Measurements from ENCODE around the gene ZNF236. TPM values are rescaled to one million over a fixed set of nuclear protein-coding genes. Genes with fewer than 3 reads are reported as not detected.

The ZNF236 gene
- total RNA-seq, 1 donor from 2014 or later: 14.5 TPM

DNA sequence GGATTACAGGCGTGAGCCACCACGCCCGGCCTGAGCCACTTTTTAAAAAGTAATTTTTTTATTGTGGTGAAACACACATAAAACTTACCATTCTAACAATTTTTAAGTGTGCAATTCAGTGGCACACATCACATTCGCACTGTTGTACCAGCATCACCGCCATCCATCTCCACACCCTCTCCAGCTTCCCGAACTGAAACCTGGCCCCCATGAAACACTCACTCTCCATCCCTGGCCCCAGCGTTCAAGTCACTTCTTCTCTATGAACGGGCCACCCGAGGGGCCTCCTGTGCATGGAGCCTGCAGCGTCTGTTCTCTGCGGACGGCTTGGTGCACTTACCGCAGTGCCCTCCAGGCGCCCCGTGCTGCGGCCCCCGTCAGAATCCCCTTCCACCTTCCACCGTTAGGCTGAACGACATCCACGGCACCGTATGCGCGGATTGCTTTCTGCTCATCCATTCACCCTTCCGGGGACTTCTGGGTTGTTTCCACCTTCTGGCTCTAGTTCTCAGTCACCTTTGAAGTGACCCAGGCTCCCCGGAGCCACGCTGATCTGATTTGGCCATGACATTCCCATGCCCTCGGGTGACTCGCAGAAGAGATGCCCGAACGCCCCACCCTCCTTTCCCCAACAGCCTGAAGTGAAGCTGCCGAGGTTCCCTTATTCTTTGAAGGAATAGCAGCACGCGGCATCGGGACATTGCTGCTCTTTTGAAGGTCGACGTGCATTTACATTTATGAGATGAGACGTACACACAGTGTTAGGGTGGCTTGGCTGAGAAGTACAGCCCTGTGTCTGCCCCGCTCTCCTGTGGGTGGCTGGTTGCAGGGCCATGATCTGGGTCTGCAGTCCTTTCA lies 175.8 kb downstream of the ZNF236 start:
- DNase-seq (ENCODE audit: extremely low spot score in 2 of 2): no peak

DNA sequence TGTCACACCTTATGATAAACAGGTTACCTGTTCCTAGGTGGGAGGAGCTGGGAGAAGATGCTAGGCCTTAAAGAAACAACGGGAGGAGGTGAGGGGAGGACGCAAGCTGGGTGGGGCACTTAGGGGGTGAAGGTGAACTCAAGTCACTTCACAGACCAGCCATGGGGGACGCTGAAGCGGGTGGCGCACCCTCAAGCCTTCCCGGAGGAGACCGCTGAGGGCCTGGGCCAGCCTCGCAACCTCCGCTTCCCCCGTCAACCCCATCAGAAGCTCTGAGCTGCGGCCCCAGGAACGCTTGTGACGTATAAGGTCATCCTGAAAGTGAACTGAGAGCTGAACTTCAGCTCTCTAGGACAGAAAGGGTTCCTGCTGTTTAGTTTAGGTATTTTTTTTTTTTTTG lies 176.7 kb downstream of the ZNF236 start:
- Histone ChIP-seq H3K27ac (no peak overlapping the region), H3K27me3 (no peaks in the 10 kb centered on the region), H3K36me3 (no peaks in the 10 kb centered on the region), H3K9me3 (no peaks in the 10 kb centered on the region), H3K4me1 (no peaks in the 10 kb centered on the region), H3K4me3 (no peak overlapping the region)
- intact Hi-C loops (cut with DNase I): no loop called here
- DNase-seq (ENCODE audit: extremely low spot score in 2 of 2): no peak
- TF ChIP-seq POLR2A (IDR thresholded peaks at IDR 0.05): no peak
- no peak for TF ChIP-seq POLR2AphosphoS5 (IDR thresholded peaks at IDR 0.05; ENCODE audit: insufficient read depth in 1 of 2, low read depth in 1 of 2)
- TF ChIP-seq, protein P1, sequence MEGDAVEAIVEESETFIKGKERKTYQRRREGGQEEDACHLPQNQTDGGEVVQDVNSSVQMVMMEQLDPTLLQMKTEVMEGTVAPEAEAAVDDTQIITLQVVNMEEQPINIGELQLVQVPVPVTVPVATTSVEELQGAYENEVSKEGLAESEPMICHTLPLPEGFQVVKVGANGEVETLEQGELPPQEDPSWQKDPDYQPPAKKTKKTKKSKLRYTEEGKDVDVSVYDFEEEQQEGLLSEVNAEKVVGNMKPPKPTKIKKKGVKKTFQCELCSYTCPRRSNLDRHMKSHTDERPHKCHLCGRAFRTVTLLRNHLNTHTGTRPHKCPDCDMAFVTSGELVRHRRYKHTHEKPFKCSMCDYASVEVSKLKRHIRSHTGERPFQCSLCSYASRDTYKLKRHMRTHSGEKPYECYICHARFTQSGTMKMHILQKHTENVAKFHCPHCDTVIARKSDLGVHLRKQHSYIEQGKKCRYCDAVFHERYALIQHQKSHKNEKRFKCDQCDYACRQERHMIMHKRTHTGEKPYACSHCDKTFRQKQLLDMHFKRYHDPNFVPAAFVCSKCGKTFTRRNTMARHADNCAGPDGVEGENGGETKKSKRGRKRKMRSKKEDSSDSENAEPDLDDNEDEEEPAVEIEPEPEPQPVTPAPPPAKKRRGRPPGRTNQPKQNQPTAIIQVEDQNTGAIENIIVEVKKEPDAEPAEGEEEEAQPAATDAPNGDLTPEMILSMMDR (IDR thresholded peaks at IDR 0.05): no peak

More for the DNA sequence above, 175.8 kb downstream of the ZNF236 start:
- H3K4me3 ChIP-seq: no peak overlapping the region
- no peaks in the 10 kb centered on the region for H3K9me3 ChIP-seq
- no peak for TF ChIP-seq POLR2AphosphoS5 (IDR thresholded peaks at IDR 0.05; ENCODE audit: insufficient read depth in 1 of 2, low read depth in 1 of 2)
- no peak for TF ChIP-seq POLR2A (IDR thresholded peaks at IDR 0.05)
- TF ChIP-seq, protein P1 (IDR thresholded peaks at IDR 0.05): no peak
- H3K4me1 ChIP-seq: no peaks in the 10 kb centered on the region
- H3K27ac ChIP-seq: no peak overlapping the region
- intact Hi-C loops (cut with DNase I): no loop called here
- H3K27me3 ChIP-seq: no peaks in the 10 kb centered on the region
- no peaks in the 10 kb centered on the region for H3K36me3 ChIP-seq

DNA sequence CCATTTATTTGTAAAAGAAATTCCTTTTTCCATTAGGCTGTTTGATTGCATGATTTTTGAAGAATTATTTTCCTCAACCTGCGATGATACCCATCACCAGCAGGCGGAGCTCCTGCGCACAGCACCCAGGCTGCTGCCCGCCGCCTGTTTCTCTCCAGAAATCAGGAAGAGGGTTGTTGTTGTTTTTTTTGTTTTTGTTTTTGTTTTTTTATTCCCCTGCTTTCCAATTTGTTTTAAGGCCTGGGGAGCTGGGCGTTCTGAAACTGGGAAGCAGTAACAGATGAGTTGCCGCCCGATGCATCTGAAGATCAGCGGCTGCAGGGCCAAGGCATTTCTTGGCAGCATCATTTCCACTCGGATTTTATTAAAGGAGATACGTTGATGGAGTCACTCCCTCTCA lies 178.2 kb downstream of the ZNF236 start:
- TF ChIP-seq, protein P1 (IDR thresholded peaks at IDR 0.05): peak; percentile 84 to 95 (median 89)
- TF ChIP-seq POLR2A (IDR thresholded peaks at IDR 0.05): no peak
- TF ChIP-seq POLR2AphosphoS5 (IDR thresholded peaks at IDR 0.05; ENCODE audit: insufficient read depth in 1 of 2, low read depth in 1 of 2): peak in 1 of 2 donors; percentile 27

DNA sequence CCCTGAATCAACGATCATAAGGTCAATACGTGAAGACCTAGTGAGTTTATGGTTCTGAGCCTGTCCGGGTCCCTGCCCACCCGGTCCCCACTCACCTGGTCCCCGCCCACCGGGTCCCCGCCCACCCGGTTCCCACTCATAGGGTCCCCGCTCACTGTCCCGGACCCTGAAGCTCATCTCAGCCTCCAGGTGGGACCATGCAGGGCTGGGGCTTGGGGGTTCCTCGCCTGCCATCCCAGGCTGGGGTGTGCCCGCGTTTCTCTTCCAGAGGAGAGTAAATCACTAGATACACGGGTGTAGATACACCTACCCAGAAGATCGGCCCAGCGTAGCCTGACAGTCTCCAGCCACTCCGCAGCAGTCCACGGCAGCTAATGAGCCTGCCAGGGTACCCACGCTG lies 178.7 kb downstream of the ZNF236 start:
- intact Hi-C loops (cut with DNase I): loop anchor here (10.0 kb wide), 1 partner anchor 214 kb away; no protein-coding TSS in a partner anchor
- TF ChIP-seq POLR2AphosphoS5 (IDR thresholded peaks at IDR 0.05; ENCODE audit: insufficient read depth in 1 of 2, low read depth in 1 of 2) (no peak), POLR2A (IDR thresholded peaks at IDR 0.05) (no peak)
- TF ChIP-seq, protein P1 (IDR thresholded peaks at IDR 0.05): no peak

More for the DNA sequence above, 178.2 kb downstream of the ZNF236 start:
- Histone ChIP-seq H3K9me3 (no peaks in the 10 kb centered on the region), H3K4me3 (peak overlapping the region; percentile 17 to 23), H3K36me3 (no peaks in the 10 kb centered on the region), H3K4me1 (no peaks in the 10 kb centered on the region), H3K27ac (peak overlapping the region; percentile 47), H3K27me3 (no peaks in the 10 kb centered on the region)
- intact Hi-C loops (cut with DNase I): loop anchor here (10.0 kb wide), 1 partner anchor 214 kb away; no protein-coding TSS in a partner anchor
- no peak for DNase-seq (ENCODE audit: extremely low spot score in 2 of 2)

DNA sequence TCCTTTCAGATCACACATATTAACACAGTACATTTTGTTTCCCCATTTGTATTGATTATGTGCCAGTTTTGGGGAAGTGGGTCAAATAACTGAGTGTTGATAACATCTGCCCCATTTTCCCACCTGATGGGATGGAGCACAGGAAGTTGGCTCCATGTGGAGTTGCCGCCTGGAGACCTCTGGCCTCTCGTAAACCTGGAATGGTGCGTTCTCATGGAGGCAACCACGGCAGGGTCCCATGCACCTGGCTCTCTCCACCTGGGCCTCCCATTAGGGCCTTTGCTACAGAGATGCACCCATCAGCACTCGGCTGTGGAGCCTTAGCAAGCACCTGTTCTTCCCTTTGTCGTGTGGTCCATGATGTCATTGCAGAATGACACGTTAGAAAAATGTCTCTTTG lies 179.6 kb downstream of the ZNF236 start:
- no peak overlapping the region for H3K4me3 ChIP-seq
- no peak overlapping the region for H3K27ac ChIP-seq
- H3K9me3 ChIP-seq: no peaks in the 10 kb centered on the region
- TF ChIP-seq POLR2AphosphoS5 (IDR thresholded peaks at IDR 0.05; ENCODE audit: insufficient read depth in 1 of 2, low read depth in 1 of 2): no peak
- TF ChIP-seq, protein P1 (IDR thresholded peaks at IDR 0.05): no peak
- TF ChIP-seq POLR2A (IDR thresholded peaks at IDR 0.05): no peak
- intact Hi-C loops (cut with DNase I): loop anchor here (10.0 kb wide), 1 partner anchor 213 kb away; no protein-coding TSS in a partner anchor
- H3K4me1 ChIP-seq: no peaks in the 10 kb centered on the region
- DNase-seq (ENCODE audit: extremely low spot score in 2 of 2): no peak
- no peaks in the 10 kb centered on the region for H3K27me3 ChIP-seq
- H3K36me3 ChIP-seq: no peaks in the 10 kb centered on the region

More for the DNA sequence above, 178.7 kb downstream of the ZNF236 start:
- Histone ChIP-seq H3K9me3 (no peaks in the 10 kb centered on the region), H3K27ac (peak overlapping the region; percentile 47), H3K4me1 (no peaks in the 10 kb centered on the region), H3K36me3 (no peaks in the 10 kb centered on the region), H3K27me3 (no peaks in the 10 kb centered on the region), H3K4me3 (peak overlapping the region in 1 of 2 donors; percentile 17)
- DNase-seq (ENCODE audit: extremely low spot score in 2 of 2): no peak

Data from vagina (tissue), 2 donors.